Astrocyte (in vitro differentiated cells and primary cell): ENCODE results near the gene TEX52.

Source experiments
- EZH2 ChIP-seq: IDR thresholded peaks from 2 replicates; pipeline ENCODE4 v1.6.1; 2012; ENCODE audit warnings: mild to moderate bottlenecking, low read length, inconsistent platforms; ENCODE audit not compliant: insufficient read depth
- TF ChIP-seq, protein P1 (sequence below): IDR thresholded peaks from 2 replicates; pipeline ENCODE4 v1.5.1; 2011; ENCODE audit warnings: low read depth, mild to moderate bottlenecking, inconsistent platforms, low read length, moderate library complexity; ENCODE audit not compliant: insufficient read depth

DNA sequence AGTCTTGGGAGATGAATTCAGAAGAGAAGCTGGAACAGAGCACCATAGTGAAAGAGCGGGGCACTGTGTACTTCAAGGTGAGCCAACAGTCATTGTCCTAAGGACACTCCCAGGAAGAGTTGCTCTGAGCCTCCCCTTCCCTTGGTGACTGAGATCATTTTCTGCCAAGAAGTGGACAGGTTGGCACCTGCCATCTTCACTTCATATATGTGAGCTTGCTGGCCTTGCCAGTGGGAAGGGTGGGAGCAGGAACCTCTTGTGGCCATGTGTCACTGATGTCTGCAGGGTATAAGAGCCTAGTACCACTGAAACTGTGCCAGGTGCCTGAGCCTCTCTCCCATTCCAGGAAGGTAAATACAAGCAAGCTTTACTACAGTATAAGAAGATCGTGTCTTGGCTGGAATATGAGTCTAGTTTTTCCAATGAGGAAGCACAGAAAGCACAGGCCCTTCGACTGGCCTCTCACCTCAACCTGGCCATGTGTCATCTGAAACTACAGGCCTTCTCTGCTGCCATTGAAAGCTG, 56.7 kb downstream of the TEX52 start:
- TF ChIP-seq, protein P1, sequence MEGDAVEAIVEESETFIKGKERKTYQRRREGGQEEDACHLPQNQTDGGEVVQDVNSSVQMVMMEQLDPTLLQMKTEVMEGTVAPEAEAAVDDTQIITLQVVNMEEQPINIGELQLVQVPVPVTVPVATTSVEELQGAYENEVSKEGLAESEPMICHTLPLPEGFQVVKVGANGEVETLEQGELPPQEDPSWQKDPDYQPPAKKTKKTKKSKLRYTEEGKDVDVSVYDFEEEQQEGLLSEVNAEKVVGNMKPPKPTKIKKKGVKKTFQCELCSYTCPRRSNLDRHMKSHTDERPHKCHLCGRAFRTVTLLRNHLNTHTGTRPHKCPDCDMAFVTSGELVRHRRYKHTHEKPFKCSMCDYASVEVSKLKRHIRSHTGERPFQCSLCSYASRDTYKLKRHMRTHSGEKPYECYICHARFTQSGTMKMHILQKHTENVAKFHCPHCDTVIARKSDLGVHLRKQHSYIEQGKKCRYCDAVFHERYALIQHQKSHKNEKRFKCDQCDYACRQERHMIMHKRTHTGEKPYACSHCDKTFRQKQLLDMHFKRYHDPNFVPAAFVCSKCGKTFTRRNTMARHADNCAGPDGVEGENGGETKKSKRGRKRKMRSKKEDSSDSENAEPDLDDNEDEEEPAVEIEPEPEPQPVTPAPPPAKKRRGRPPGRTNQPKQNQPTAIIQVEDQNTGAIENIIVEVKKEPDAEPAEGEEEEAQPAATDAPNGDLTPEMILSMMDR, result no peak
- no peak for TF ChIP-seq EZH2
